Mesothelial cell of epicardium (in vitro differentiated cells): ENCODE data around the gene SH2D3C. TPM values are rescaled to one million over a fixed set of nuclear protein-coding genes. Genes with fewer than 3 reads are reported as not detected.

ENCODE experiments used
- DNase-seq, 2 experiments: peaks; one replicate each; pipeline ENCODE4 v3.0.0; 2021; ENCODE audit warnings: low spot score in 2 of 2; ENCODE audit not compliant: unreplicated experiment in 2 of 2
- H3K27ac Mint-ChIP-seq: 2 replicates; pipeline ENCODE4 v1.8.0; 2021; ENCODE audit warnings: mixed read lengths
- H3K27me3 Mint-ChIP-seq: 2 replicates; pipeline ENCODE4 v1.8.0; 2021; ENCODE audit warnings: low read depth, mixed read lengths
- H3K36me3 Mint-ChIP-seq: 2 replicates; pipeline ENCODE4 v1.8.0; 2021; ENCODE audit warnings: mixed read lengths
- H3K4me1 Mint-ChIP-seq: 2 replicates; pipeline ENCODE4 v1.8.0; 2021; ENCODE audit warnings: mixed read lengths
- H3K4me3 Mint-ChIP-seq: 2 replicates; pipeline ENCODE4 v1.8.0; 2021; ENCODE audit warnings: mild to moderate bottlenecking, moderate library complexity, mixed read lengths
- H3K9me3 Mint-ChIP-seq: 2 replicates; pipeline ENCODE4 v1.8.0; 2021; ENCODE audit warnings: mixed read lengths
- CTCF ChIP-seq: fragments of 200-600 bp; sonication (generic); IDR thresholded peaks from one replicate; pipeline ENCODE4 v1.5.0; 2021; ENCODE audit warnings: antibody characterized with exemption; ENCODE audit not compliant: unreplicated experiment
- microRNA-seq: library from miRNA; unstranded; fragments of <30 nt; microRNA quantifications from one replicate; pipeline ENCODE4 v1.2.0, GENCODE V29; 2021; ENCODE audit warnings: inconsistent platforms, mixed read lengths
- total RNA-seq: library from RNA; stranded (reverse); gene quantifications from 3 replicates; pipeline ENCODE4 v1.2.1, GENCODE V29; 2021

Gene SH2D3C
- total RNA-seq, 1 donor from 2014 or later: 3.4 TPM

- DNase-seq: no peak
- no peaks in the 10 kb centered on the region for H3K27me3 Mint-ChIP-seq
- no peak for TF ChIP-seq CTCF
- H3K4me1 Mint-ChIP-seq: peaks cover 10% of the 10 kb centered on the region
- H3K4me3 Mint-ChIP-seq: no peak overlapping the region
- H3K36me3 Mint-ChIP-seq: peaks cover 41% of the 10 kb centered on the region
- H3K9me3 Mint-ChIP-seq: no peaks in the 10 kb centered on the region
- H3K27ac Mint-ChIP-seq: no peak overlapping the region
Observed at GRCh38 chr9:127689329-127690000, 89.0 kb downstream of the SH2D3C start.

Small RNA genes lying within 50 kb of the gene (microRNA-seq; reads per million reads assigned to microRNA genes)
- gene MIR2861 (not detected), gene MIR3960 (not detected)

Other genes with a start within 250 kb of the SH2D3C start
- gene STXBP1, start 166.4 kb downstream of the SH2D3C start, total RNA-seq: 94.9 to 112 TPM (median 105 TPM) in 3 replicates
- gene CFAP157, start 71.7 kb downstream of the SH2D3C start, total RNA-seq: 0.34 to 0.49 TPM (median 0.41 TPM) in 3 replicates
- 9.4 to 10.3 TPM (median 9.5 TPM) in 3 replicates for gene PTRH1, start 63.0 kb downstream of the SH2D3C start, total RNA-seq
- gene TTC16, start 62.6 kb downstream of the SH2D3C start, total RNA-seq: 0.07 TPM in 1 of 3 replicates, not detected in the others
- 14.0 to 17.3 TPM (median 15.9 TPM) in 3 replicates for gene TOR2A, start 43.4 kb downstream of the SH2D3C start, total RNA-seq
- gene CDK9, start 7.4 kb upstream of the SH2D3C start, total RNA-seq: 110 to 120 TPM (median 112 TPM) in 3 replicates
- gene FPGS, start 24.2 kb upstream of the SH2D3C start, total RNA-seq: 58.1 to 61.4 TPM (median 58.2 TPM) in 3 replicates
- gene ENG, start 76.0 kb upstream of the SH2D3C start, total RNA-seq: 7.3 to 8.5 TPM (median 8.1 TPM) in 3 replicates
- gene AK1, start 99.0 kb upstream of the SH2D3C start, total RNA-seq: 34.4 to 39.4 TPM (median 38.5 TPM) in 3 replicates
- gene ST6GALNAC6, start 120.9 kb upstream of the SH2D3C start, total RNA-seq: 34.2 to 37.5 TPM (median 36.2 TPM) in 3 replicates
- 14.5 to 16.1 TPM (median 15.8 TPM) in 3 replicates for gene ST6GALNAC4, start 138.4 kb upstream of the SH2D3C start, total RNA-seq
- 7.6 to 9.0 TPM (median 8.2 TPM) in 3 replicates for gene PIP5KL1, start 152.1 kb upstream of the SH2D3C start, total RNA-seq
- gene DPM2, start 159.2 kb upstream of the SH2D3C start, total RNA-seq: 36.8 to 37.5 TPM (median 36.9 TPM) in 3 replicates
- 62.8 to 68.8 TPM (median 67.4 TPM) in 3 replicates for gene EEIG1, start 202.3 kb upstream of the SH2D3C start, total RNA-seq